Type B pancreatic cell (in vitro differentiated cells): ENCODE data around the gene SLC2A2. TPM values are rescaled to one million over a fixed set of nuclear protein-coding genes. Genes with fewer than 3 reads are reported as not detected.

Experiments
- DNase-seq: peaks from one replicate; pipeline ENCODE4 v3.0.0; 2021; ENCODE audit warnings: mixed read lengths; ENCODE audit not compliant: unreplicated experiment; ENCODE audit errors: extremely low spot score
- H3K27ac Mint-ChIP-seq: 2 replicates; pipeline ENCODE4 v1.8.0; 2021; ENCODE audit warnings: mild to moderate bottlenecking, mixed read lengths
- H3K27me3 Mint-ChIP-seq: 2 replicates; pipeline ENCODE4 v1.8.0; 2021; ENCODE audit warnings: mixed read lengths
- H3K36me3 Mint-ChIP-seq: 2 replicates; pipeline ENCODE4 v1.8.0; 2021; ENCODE audit warnings: mixed read lengths
- H3K4me1 Mint-ChIP-seq: one replicate; pipeline ENCODE4 v1.8.0; 2021; ENCODE audit warnings: mixed read lengths; ENCODE audit not compliant: unreplicated experiment
- H3K4me3 Mint-ChIP-seq: 2 replicates; pipeline ENCODE4 v1.8.0; 2021; ENCODE audit warnings: mild to moderate bottlenecking, mixed read lengths
- H3K9me3 Mint-ChIP-seq: 2 replicates; pipeline ENCODE4 v1.8.0; 2021; ENCODE audit warnings: mixed read lengths
- CTCF ChIP-seq: fragments of 200-600 bp; sonication (generic); conservative IDR thresholded peaks from 2 replicates; pipeline ENCODE4 v1.5.0; 2021; ENCODE audit warnings: antibody characterized with exemption, mild to moderate bottlenecking
- total RNA-seq: library from RNA; stranded (reverse); gene quantifications from 2 replicates; pipeline ENCODE4 v1.2.1, GENCODE V29; 2021; ENCODE audit warnings: low replicate concordance

The SLC2A2 gene
- total RNA-seq, 1 donor from 2014 or later = 5.7 TPM

GRCh38 chr3:171038342-171038741 is 11.8 kb upstream of the SLC2A2 start:
- peaks cover 4% of the 10 kb centered on the region for H3K27me3 Mint-ChIP-seq
- no peaks in the 10 kb centered on the region for H3K36me3 Mint-ChIP-seq
- no peak for TF ChIP-seq CTCF
- no peaks in the 10 kb centered on the region for H3K9me3 Mint-ChIP-seq
- H3K4me3 Mint-ChIP-seq = no peak overlapping the region
- H3K27ac Mint-ChIP-seq = no peak overlapping the region
- H3K4me1 Mint-ChIP-seq = no peaks in the 10 kb centered on the region
- no peak for DNase-seq

- no peak for TF ChIP-seq CTCF
- peaks cover 7% of the 10 kb centered on the region for H3K27me3 Mint-ChIP-seq
- H3K36me3 Mint-ChIP-seq = no peaks in the 10 kb centered on the region
- no peak overlapping the region for H3K27ac Mint-ChIP-seq
- no peak overlapping the region for H3K4me3 Mint-ChIP-seq
- H3K9me3 Mint-ChIP-seq = no peaks in the 10 kb centered on the region
- no peak for DNase-seq
- no peaks in the 10 kb centered on the region for H3K4me1 Mint-ChIP-seq
Measured at GRCh38 chr3:171028779-171029232, 2.3 kb upstream of the SLC2A2 start.

- Mint-ChIP-seq H3K4me1 (no peaks in the 10 kb centered on the region), H3K27ac (no peak overlapping the region), H3K9me3 (no peaks in the 10 kb centered on the region), H3K36me3 (no peaks in the 10 kb centered on the region), H3K27me3 (peaks cover 7% of the 10 kb centered on the region), H3K4me3 (no peak overlapping the region)
- no peak for DNase-seq
- no peak for TF ChIP-seq CTCF
Measured at GRCh38 chr3:171028025-171028778, 1.7 kb upstream of the SLC2A2 start.

- Mint-ChIP-seq H3K4me1 (no peaks in the 10 kb centered on the region), H3K4me3 (no peak overlapping the region), H3K9me3 (no peaks in the 10 kb centered on the region), H3K27me3 (peaks cover 7% of the 10 kb centered on the region), H3K27ac (no peak overlapping the region), H3K36me3 (no peaks in the 10 kb centered on the region)
- TF ChIP-seq CTCF = no peak
- no peak for DNase-seq
Measured at GRCh38 chr3:171023566-171023965, 3.0 kb downstream of the SLC2A2 start.

GRCh38 chr3:171021377-171021776 is 5.1 kb downstream of the SLC2A2 start:
- Mint-ChIP-seq H3K4me1 (no peaks in the 10 kb centered on the region), H3K4me3 (no peak overlapping the region), H3K36me3 (no peaks in the 10 kb centered on the region), H3K27ac (no peak overlapping the region), H3K27me3 (peaks cover 4% of the 10 kb centered on the region), H3K9me3 (no peaks in the 10 kb centered on the region)
- no peak for TF ChIP-seq CTCF
- DNase-seq = no peak
